ENCODE measurements around the gene KDM8.

Gene KDM8

GRCh38 chr16:27191352-27191924 lies 11.9 kb upstream of the KDM8 start (continued):
- TF ChIP-seq PATZ1 (tag by site-specific recombination; IDR thresholded peaks at IDR 0.05): no peak
- no peak for TF ChIP-seq ZNF513 (tag by site-specific recombination; IDR thresholded peaks at IDR 0.05)
- no peak for TF ChIP-seq GLIS2 (tag by site-specific recombination; IDR thresholded peaks at IDR 0.05)
- no peak for TF ChIP-seq ZNF37A (tag by site-specific recombination; IDR thresholded peaks at IDR 0.05)
- TF ChIP-seq PRDM2 (tag by site-specific recombination; IDR thresholded peaks at IDR 0.05; ENCODE audit: borderline replicate concordance): no peak
- TF ChIP-seq ZNF10 (tag by site-specific recombination; IDR thresholded peaks at IDR 0.05): no peak
- no peak for TF ChIP-seq ZNF48 (tag by site-specific recombination; IDR thresholded peaks at IDR 0.05)
- no peak for TF ChIP-seq HOXA7 (CRISPR knock-in tag; IDR thresholded peaks at IDR 0.05; ENCODE audit: borderline replicate concordance)
- TF ChIP-seq ZNF433 (tag by site-specific recombination; IDR thresholded peaks at IDR 0.05; ENCODE audit: low read depth): no peak

GRCh38 chr16:27193300-27193990 lies 9.9 kb upstream of the KDM8 start:
- H3K9me3 ChIP-seq (ENCODE audit: control insufficient read depth, insufficient read depth, low read depth, low read length): no peaks in the 10 kb centered on the region
- H3K4me1 ChIP-seq (ENCODE audit: control insufficient read depth, insufficient read depth, low read length): no peaks in the 10 kb centered on the region
- no peak overlapping the region for H3K27ac ChIP-seq (ENCODE audit: extremely low read depth, low read depth, low read length)
- CTCF ChIA-PET: interaction anchor here (0.7 to 2.2 kb wide), 6 partner anchors 9 to 704 kb away, joined by 3 to 14 read pairs (median 3); no protein-coding TSS in a partner anchor
- H3K36me3 ChIP-seq (ENCODE audit: control insufficient read depth in 2 of 2, insufficient read depth in 1 of 2, low read length in 2 of 2): no peaks in the 10 kb centered on the region
- no peak overlapping the region for H3K4me3 ChIP-seq (ENCODE audit: low read depth, low read length)
- POLR2A ChIA-PET: interaction anchor here (1.4 kb wide), 1 partner anchor 10 kb away, joined by 9 read pairs; the partner anchor contains the start of gene KDM8
- TF ChIP-seq ZNF792 (tag by site-specific recombination; IDR thresholded peaks at IDR 0.05) (no peak), SCRT2 (tag by site-specific recombination; IDR thresholded peaks at IDR 0.05) (no peak), FEZF1 (tag by site-specific recombination; IDR thresholded peaks at IDR 0.05) (no peak), ZNF645 (tag by site-specific recombination; IDR thresholded peaks at IDR 0.05) (no peak), ZNF48 (tag by site-specific recombination; IDR thresholded peaks at IDR 0.05) (no peak), RBAK (tag by site-specific recombination; IDR thresholded peaks at IDR 0.05) (no peak), MZF1 (tag by site-specific recombination; IDR thresholded peaks at IDR 0.05; ENCODE audit: borderline replicate concordance) (no peak), ZNF529 (tag by site-specific recombination; IDR thresholded peaks at IDR 0.05; ENCODE audit: insufficient replicate concordance) (no peak), ZNF266 (tag by site-specific recombination; IDR thresholded peaks at IDR 0.05; ENCODE audit: low read depth) (no peak), PRDM6 (tag by site-specific recombination; IDR thresholded peaks at IDR 0.05) (no peak), ZNF624 (tag by site-specific recombination; IDR thresholded peaks at IDR 0.05) (no peak), ZFP3 (tag by site-specific recombination; IDR thresholded peaks at IDR 0.05; ENCODE audit: low read depth) (no peak), ZXDB (tag by site-specific recombination; IDR thresholded peaks at IDR 0.05) (no peak), HOXD13 (CRISPR knock-in tag; IDR thresholded peaks at IDR 0.05; ENCODE audit: borderline replicate concordance) (no peak), YY1 (tag by site-specific recombination; IDR thresholded peaks at IDR 0.05) (no peak), ZNF133 (tag by site-specific recombination; IDR thresholded peaks at IDR 0.05) (no peak)
